K562 (cell line): ENCODE results near the gene TRIM31. TPM values are rescaled to one million over a fixed set of nuclear protein-coding genes. Genes with fewer than 3 reads are reported as not detected.

Source experiments
- ARID3A ChIP-seq: IDR thresholded peaks from 2 replicates; pipeline ENCODE4 v1.6.1; 2012; ENCODE audit warnings: low read depth, low read length, improper control_type of control experiment, borderline replicate concordance
- HDAC1 ChIP-seq, 2 experiments: fragments of 450-650 bp; IDR thresholded peaks; 2 replicates each; pipeline ENCODE4 v1.6.1; 2016 to 2017; ENCODE audit warnings: inconsistent platforms in 1 of 2, mild to moderate bottlenecking in 1 of 2, moderate library complexity in 1 of 2
- RFX5 ChIP-seq: IDR thresholded peaks from 2 replicates; pipeline ENCODE4 v1.6.1; 2011; ENCODE audit warnings: low read depth, mild to moderate bottlenecking, improper control_type of control experiment, low read length
- ZNF277 ChIP-seq: fragments of 250-450 bp; sonication (Bioruptor Pico); IDR thresholded peaks from 2 replicates; pipeline ENCODE4 v1.8.0; 2022; ENCODE audit warnings: inconsistent platforms, mild to moderate bottlenecking, moderate library complexity, borderline replicate concordance
- ZNF507 ChIP-seq: conservative IDR thresholded peaks from 2 replicates; pipeline ENCODE4 v1.6.1; 2017; ENCODE audit warnings: missing genetic modification characterization, missing compliant biosample characterization
- ZNF592 ChIP-seq: fragments of 450-650 bp; IDR thresholded peaks from 2 replicates; pipeline ENCODE4 v1.6.1; 2017; ENCODE audit warnings: antibody characterized with exemption, mild to moderate bottlenecking
- ZNF75A ChIP-seq: fragments of 450-650 bp; formaldehyde crosslinking; IDR thresholded peaks from 2 replicates; pipeline ENCODE4 v1.4.0; 2020; ENCODE audit warnings: mild to moderate bottlenecking
- polyA plus RNA-seq, 8 experiments: library from polyadenylated mRNA; depleted of rRNA in 4 of 8; stranded (reverse) in 5 of 8; unstranded in 3 of 8; fragments of >200 nt; fragmentation: Nextera tagmentation in 2 of 8; fragmentation: Illumina TruSeq in 1 of 8; extraction: Ambion mirVana in 2 of 8; extraction: Trizol in 1 of 8; gene quantifications; 2 replicates each; pipeline versions ENCODE4 v1.2.1 to v1.2.3, GENCODE V29; 2011 to 2014; ENCODE audit warnings: inconsistent platforms in 1 of 8, missing spikeins in 1 of 8
- total RNA-seq, 7 experiments: library from RNA; depleted of rRNA in 6 of 7; stranded (reverse); fragments of >200 nt in 6 of 7; fragmentation: Illumina TruSeq in 2 of 7; extraction: Trizol in 2 of 7; gene quantifications; 2 replicates each; pipeline versions ENCODE4 v1.2.1 to v1.2.3, GENCODE V29; 2011 to 2021; ENCODE audit warnings: low replicate concordance in 1 of 7
- TF ChIP-seq, protein P1 (sequence below): fragments of 250-450 bp; sonication (Bioruptor Pico); IDR thresholded peaks from 2 replicates; pipeline ENCODE4 v1.4.0; 2020; ENCODE audit warnings: mild to moderate bottlenecking, moderate library complexity

TRIM31 gene
- total and polyA plus RNA-seq, 9 of the 15 experiments (the other 6 are each of a cell fraction or from before 2014, with no cell fraction given) = not detected

GRCh38 chr6:30063315-30063714 lies 49.6 kb downstream of the TRIM31 start (continued):
- TF ChIP-seq ZNF592 (no peak), HDAC1 (IDR thresholded peaks at IDR 0.05) (no peak), ZNF507 (no peak), RFX5 (no peak), ZNF75A (no peak), ARID3A (no peak), ZNF277 (CRISPR knock-in tag) (no peak)
- TF ChIP-seq, protein P1, sequence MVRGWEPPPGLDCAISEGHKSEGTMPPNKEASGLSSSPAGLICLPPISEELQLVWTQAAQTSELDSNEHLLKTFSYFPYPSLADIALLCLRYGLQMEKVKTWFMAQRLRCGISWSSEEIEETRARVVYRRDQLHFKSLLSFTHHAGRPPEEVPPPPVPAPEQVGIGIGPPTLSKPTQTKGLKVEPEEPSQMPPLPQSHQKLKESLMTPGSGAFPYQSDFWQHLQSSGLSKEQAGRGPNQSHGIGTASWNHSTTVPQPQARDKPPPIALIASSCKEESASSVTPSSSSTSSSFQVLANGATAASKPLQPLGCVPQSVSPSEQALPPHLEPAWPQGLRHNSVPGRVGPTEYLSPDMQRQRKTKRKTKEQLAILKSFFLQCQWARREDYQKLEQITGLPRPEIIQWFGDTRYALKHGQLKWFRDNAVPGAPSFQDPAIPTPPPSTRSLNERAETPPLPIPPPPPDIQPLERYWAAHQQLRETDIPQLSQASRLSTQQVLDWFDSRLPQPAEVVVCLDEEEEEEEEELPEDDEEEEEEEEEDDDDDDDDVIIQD (CRISPR knock-in tag) = no peak
